ENCODE measurements around the gene MYOM1.
"Not testable (repeated sequence)": the region's sequence is repeated elsewhere in the genome, so short reads cannot be mapped to it uniquely, and the experiment has no call there.

Gene MYOM1

GRCh38 chr18:3054214-3054613 lies 165.6 kb downstream of the MYOM1 start:
- POLR2A ChIA-PET = no interaction called here
- DNase-seq (ENCODE audit: extremely low spot score) = no peak
- CTCF ChIA-PET = no interaction called here
- TF ChIP-seq CTCF (IDR thresholded peaks at IDR 0.05; ENCODE audit: control extremely low read depth, extremely low read depth, low read depth, missing control alignments) = no peak

GRCh38 chr18:3053081-3053480 lies 166.7 kb downstream of the MYOM1 start:
- ChIA-PET CTCF (no interaction called here), POLR2A (no interaction called here)
- DNase-seq (ENCODE audit: extremely low spot score) = no peak
- no peak for TF ChIP-seq CTCF (IDR thresholded peaks at IDR 0.05; ENCODE audit: control extremely low read depth, extremely low read depth, low read depth, missing control alignments)

GRCh38 chr18:3052411-3052758 lies 167.4 kb downstream of the MYOM1 start:
- POLR2A ChIA-PET = no interaction called here
- CTCF ChIA-PET = no interaction called here
- no peak for TF ChIP-seq CTCF (IDR thresholded peaks at IDR 0.05; ENCODE audit: control extremely low read depth, extremely low read depth, low read depth, missing control alignments)
- DNase-seq (ENCODE audit: extremely low spot score) = no peak

- DNase-seq (ENCODE audit: extremely low spot score) = no peak
- no peak for TF ChIP-seq CTCF (IDR thresholded peaks at IDR 0.05; ENCODE audit: control extremely low read depth, extremely low read depth, low read depth, missing control alignments)
- ChIA-PET CTCF (no interaction called here), POLR2A (no interaction called here)
These were observed 167.9 kb downstream of the MYOM1 start for GRCh38 chr18:3051718-3052410.

GRCh38 chr18:3049897-3050454 lies 169.8 kb downstream of the MYOM1 start:
- POLR2A ChIA-PET; DNase-seq (ENCODE audit: extremely low spot score): not testable (repeated sequence)
- CTCF ChIA-PET = interaction anchor here (3.0 kb wide), 1 partner anchor 13 kb away, joined by 12 read pairs; no protein-coding TSS in a partner anchor

- no peak for TF ChIP-seq CTCF (IDR thresholded peaks at IDR 0.05; ENCODE audit: control extremely low read depth, extremely low read depth, low read depth, missing control alignments)
- DNase-seq (ENCODE audit: extremely low spot score) = no peak
- POLR2A ChIA-PET = no interaction called here
- CTCF ChIA-PET = interaction anchor here (1.2 to 3.0 kb wide), 2 partner anchors 14 to 103 kb away, joined by 3 to 12 read pairs; no protein-coding TSS in a partner anchor
These were observed 170.9 kb downstream of the MYOM1 start for GRCh38 chr18:3048820-3049349.

- CTCF ChIA-PET = interaction anchor here (1.2 to 3.0 kb wide), 2 partner anchors 15 to 104 kb away, joined by 3 to 12 read pairs; no protein-coding TSS in a partner anchor
- DNase-seq (ENCODE audit: extremely low spot score) = no peak
- POLR2A ChIA-PET = no interaction called here
- TF ChIP-seq CTCF (IDR thresholded peaks at IDR 0.05; ENCODE audit: control extremely low read depth, extremely low read depth, low read depth, missing control alignments) = no peak
These were observed 171.6 kb downstream of the MYOM1 start for GRCh38 chr18:3048121-3048520.
